HG03095 (cell line): ENCODE data around the gene CTAGE8.
"Not testable (repeated sequence)": the region's sequence is repeated elsewhere in the genome, so short reads cannot be mapped to it uniquely, and the experiment has no call there.

ENCODE experiments used
- ATAC-seq: cut with Tn5 transposase; IDR thresholded peaks from one replicate; pipeline ENCODE4 v1.9.1; 2021; ENCODE audit warnings: moderate library complexity; ENCODE audit not compliant: unreplicated experiment

Gene CTAGE8

GRCh38 chr7:144259067-144259466, 10.0 kb downstream of the CTAGE8 start:
- ATAC-seq, result not testable (repeated sequence)

- no peak for ATAC-seq
These were observed 13.0 kb downstream of the CTAGE8 start for GRCh38 chr7:144256112-144256511.

- ATAC-seq, result no peak
These were observed 13.6 kb downstream of the CTAGE8 start for GRCh38 chr7:144255471-144255897.

- not testable (repeated sequence) for ATAC-seq
These were observed 16.8 kb downstream of the CTAGE8 start for GRCh38 chr7:144252307-144252706.

GRCh38 chr7:144247674-144248330, 21.3 kb downstream of the CTAGE8 start:
- not testable (repeated sequence) for ATAC-seq

- ATAC-seq, result not testable (repeated sequence)
These were observed 22.1 kb downstream of the CTAGE8 start for GRCh38 chr7:144246967-144247366.

- ATAC-seq, result not testable (repeated sequence)
These were observed 23.7 kb downstream of the CTAGE8 start for GRCh38 chr7:144245372-144245771.

GRCh38 chr7:144239365-144239764, 29.7 kb downstream of the CTAGE8 start, which contains the start of gene OR2A42:
OR2A42 (minus strand) TSS chr7:144239605; CDS start chr7:144232843, 6,762 bp downstream.
- not testable (repeated sequence) for ATAC-seq

GRCh38 chr7:144238530-144239082, 30.5 kb downstream of the CTAGE8 start:
- not testable (repeated sequence) for ATAC-seq

GRCh38 chr7:144233039-144233438, 36.0 kb downstream of the CTAGE8 start:
- not testable (repeated sequence) for ATAC-seq

GRCh38 chr7:144231027-144231426, 38.1 kb downstream of the CTAGE8 start:
- not testable (repeated sequence) for ATAC-seq

- not testable (repeated sequence) for ATAC-seq
These were observed 40.3 kb downstream of the CTAGE8 start for GRCh38 chr7:144228810-144229209.

- not testable (repeated sequence) for ATAC-seq
These were observed 42.2 kb downstream of the CTAGE8 start for GRCh38 chr7:144226866-144227265.

GRCh38 chr7:144223675-144224074, 45.4 kb downstream of the CTAGE8 start:
- ATAC-seq, result not testable (repeated sequence)

- not testable (repeated sequence) for ATAC-seq
These were observed 48.6 kb downstream of the CTAGE8 start for GRCh38 chr7:144220531-144220930.

GRCh38 chr7:144219149-144219548, 49.9 kb downstream of the CTAGE8 start:
- ATAC-seq, result not testable (repeated sequence)

GRCh38 chr7:144218581-144218980, 50.5 kb downstream of the CTAGE8 start:
- ATAC-seq, result not testable (repeated sequence)

- not testable (repeated sequence) for ATAC-seq
These were observed 51.9 kb downstream of the CTAGE8 start for GRCh38 chr7:144217200-144217599.
